HG02970 (cell line): Measurements from ENCODE around the gene ARNT2.

ENCODE experiments used
- ATAC-seq: cut with Tn5 transposase; IDR thresholded peaks from one replicate; pipeline ENCODE4 v1.9.1; 2021; ENCODE audit warnings: mild to moderate bottlenecking, moderate library complexity, moderate number of reproducible peaks; ENCODE audit not compliant: unreplicated experiment, low FRiP score

ARNT2 gene

DNA sequence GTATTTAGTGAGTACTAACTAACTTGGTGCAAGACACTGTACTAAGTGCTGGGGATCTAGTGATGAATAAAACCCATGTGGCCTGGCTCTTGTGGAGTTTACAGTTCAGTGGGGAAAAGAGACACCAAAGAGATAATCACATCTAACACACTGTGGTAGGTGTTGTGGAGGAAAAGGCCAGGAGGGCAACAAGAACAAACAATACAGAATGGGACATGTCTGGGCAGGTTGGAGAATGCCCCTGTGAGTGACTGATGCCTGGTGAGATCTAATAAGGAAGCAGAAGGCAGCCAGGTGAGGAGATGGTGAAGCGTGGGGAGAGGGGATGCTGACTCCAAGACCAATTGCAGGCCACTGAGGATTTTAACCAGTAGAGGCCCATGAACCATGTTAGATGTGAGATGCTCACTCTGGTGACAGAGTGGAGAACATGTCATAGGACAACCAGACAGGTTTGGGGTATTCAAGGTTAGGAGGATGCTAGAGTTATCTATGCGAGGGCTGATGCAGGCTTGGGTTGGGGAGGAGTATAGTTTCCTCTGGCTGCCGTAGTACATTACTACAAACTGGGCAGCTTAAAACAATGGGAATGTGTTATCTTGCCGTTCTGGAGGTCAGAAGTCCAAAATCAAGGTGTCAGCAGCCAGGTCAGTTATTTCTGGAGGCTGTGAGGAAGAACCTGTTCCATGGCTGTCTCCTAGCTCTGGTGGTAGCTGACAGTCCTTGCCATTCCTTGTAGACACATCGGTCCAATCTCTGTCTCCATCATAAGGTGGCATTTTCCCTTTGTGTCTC, 81.4 kb downstream of the ARNT2 start:
- no peak for ATAC-seq

DNA sequence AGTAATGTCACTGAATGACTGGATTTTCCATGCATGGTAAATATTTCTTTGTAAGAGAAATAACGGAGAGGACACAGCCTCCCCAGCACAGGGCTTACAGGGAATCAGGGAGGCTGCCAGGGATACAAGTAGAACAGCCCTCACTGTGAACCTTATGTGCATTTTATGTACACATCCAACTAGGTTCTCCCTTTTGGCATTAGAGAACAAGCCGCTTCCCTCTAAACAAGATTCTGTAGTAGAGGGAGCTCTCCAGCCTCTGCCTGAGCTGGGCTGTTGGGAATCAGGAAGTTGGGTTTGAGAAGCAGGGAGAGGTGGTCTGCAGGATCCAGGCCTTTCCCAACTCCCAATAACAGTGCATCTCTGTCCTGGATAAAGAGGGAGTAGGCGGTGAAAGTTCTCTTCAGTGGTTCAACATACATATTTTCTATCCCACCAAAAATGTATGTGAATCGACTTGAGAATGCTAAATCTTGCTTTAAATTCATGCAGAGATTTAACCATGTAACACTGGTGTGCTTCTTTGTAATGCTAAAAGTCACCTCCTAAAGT, 83.7 kb downstream of the ARNT2 start:
- no peak for ATAC-seq

DNA sequence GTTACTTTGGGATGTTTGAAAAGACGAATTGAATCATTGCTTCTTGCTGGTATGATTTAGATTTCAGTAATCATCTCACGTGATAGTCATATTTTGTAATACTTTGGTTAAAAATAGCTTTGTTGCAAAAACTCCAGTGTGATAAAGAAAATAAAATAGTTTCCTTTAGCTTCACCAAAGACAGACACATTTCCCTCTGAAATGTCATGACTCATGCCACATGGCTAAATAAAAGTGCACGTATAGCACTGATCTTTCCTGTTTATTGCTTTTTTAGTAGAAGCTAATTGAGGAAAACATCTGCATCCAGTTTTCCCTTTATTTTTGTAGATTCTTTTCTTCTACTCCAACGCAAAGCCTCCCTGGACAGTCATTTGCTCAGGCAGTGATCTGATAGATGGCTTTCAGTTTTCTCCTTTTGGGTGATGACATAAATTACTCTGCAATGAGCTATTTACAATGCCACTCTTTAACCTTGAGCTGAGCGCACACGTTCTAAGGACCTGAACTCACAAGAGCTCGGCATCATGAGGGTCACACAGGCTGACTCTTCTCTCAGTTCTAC, 84.9 kb downstream of the ARNT2 start:
- no peak for ATAC-seq

- no peak for ATAC-seq
Measured at GRCh38 chr15:80490431-80490990, 86.3 kb downstream of the ARNT2 start.

DNA sequence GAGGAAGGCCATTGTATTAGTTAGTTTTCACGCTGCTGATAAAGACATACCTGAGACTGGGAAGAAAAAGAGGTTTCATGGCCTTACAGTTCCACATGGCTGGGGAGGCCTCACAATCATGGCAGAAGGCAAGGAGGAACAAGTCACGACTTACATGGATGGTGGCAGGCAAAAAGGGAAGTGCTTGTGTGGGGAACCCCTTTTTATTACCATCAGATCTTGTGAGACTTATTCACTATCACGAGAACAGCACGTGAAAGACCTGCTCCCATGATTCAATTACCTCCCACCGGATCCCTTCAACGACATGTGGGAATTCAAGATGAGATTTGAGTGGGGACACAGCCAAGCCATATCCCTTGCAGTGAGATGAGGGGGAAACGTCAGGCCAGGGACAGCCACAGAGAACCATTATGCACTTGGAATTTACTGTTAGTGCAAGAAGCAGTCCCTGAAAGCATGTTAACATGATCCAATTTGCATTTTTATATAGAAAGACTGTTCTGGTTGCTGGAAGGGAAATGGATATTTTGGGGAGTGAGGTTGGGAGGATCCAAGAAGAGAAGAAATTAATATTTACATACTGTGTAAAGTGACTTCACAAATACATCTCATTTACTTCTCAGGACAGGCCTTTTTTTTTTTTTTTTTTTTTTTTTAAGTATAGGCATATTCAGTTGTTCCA, 87.1 kb downstream of the ARNT2 start:
- ATAC-seq = no peak

- ATAC-seq = no peak
Measured at GRCh38 chr15:80492409-80492808, 88.2 kb downstream of the ARNT2 start.

GRCh38 chr15:80492874-80493273, 88.7 kb downstream of the ARNT2 start:
- ATAC-seq = no peak

DNA sequence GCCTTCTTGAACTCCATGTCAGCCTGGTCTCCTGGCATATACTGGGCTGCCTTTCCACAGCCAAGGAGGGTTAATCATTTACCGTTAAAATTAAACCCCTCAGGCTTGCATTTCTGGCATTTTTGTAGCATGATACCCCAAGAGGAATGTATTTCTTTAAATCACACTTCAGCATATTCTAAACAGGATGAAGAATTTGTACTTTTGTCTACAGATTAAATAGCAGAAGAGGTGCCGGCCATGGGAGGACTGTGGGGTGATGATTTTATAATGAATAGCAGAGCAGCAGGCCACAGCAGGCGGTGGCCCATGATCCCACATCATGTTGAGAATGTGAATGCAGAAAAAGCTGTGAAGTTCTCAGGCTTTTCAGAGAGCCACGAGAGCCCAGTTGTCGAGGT, 90.2 kb downstream of the ARNT2 start:
- no peak for ATAC-seq

DNA sequence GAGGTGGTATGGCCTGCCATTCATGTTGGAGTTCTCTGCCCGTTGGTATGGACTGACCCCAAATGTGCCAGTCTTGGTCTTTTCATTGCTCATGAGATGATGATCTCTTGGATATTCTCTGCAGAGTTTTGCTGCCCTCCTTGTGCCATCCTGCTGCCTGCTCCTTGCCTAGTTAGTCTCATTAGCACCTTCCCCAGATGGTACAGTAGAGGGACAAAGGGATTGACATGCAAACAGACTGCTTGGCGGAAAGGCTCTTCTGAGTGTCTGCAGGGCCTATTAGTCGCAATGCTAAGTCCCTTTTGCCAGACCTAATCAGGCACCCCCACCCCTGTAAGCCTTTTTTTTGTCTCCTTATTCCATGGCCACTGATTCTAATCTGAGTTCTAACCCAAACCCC, 90.6 kb downstream of the ARNT2 start:
- no peak for ATAC-seq

DNA sequence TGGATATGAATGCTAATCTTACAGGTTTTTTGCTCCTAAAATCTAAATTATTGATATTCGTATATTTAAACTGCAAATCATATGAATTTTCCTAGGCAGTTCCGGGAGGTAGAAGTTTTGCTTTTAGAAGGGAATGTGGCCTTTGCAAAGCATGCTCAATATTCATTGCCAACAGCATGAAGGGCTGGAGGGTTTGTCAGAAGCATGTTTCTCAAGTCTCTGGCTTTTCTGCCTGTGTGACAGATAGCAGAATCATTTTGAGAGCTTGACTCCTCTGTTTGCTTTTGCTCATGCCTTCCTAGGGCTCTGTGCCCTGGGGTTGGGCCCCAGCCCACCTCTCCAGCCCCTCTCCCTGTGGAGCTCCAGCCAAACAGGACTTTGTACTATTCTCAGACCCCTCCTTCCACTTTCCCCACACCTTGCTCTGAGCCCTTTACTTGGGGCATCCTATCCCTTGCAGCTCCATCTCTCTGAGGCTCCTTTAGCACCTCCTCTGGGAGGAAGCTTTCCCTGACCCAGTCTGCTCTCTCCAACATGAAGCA, 91.3 kb downstream of the ARNT2 start:
- no peak for ATAC-seq

GRCh38 chr15:80496096-80496495, 91.9 kb downstream of the ARNT2 start:
- no peak for ATAC-seq

- no peak for ATAC-seq
Measured at GRCh38 chr15:80497221-80497620, 93.0 kb downstream of the ARNT2 start.

DNA sequence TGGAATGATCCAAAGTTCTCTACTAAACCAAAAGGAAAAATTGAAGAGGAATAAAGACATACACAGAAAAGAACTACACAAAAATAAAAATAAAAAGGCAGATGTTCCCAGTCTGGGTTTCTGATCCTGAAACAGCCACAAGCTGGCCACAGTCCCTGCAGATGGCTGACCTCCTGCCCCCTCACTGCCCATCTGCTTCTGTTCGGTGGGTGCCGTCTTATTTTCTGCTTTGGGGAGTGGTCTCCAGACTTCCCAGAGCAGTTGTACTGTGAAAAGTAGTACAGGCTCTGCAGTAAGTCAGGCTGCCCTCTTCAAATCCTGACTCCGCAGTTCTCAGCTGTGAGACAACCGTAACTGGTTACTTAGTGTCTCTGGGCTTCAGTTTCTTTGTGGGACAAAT, 94.5 kb downstream of the ARNT2 start:
- no peak for ATAC-seq

DNA sequence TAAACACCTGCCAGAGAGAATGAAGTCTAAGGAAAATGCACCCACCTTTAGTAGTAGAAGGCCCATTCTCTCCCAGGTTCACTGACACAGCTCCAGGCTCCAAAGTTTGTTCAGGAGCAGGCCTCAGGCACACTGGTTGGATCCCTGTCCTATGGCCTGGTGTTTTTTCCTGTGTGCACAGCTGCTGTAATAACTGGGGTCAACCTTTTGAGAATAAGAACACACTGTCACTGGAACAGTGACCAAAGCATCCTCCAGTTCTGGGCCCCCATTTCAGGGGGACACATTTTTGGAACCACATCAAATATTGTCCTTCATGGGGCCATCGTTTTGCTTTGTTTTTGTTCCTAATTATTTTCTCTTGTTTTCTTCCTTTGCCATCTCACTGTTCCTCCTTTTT, 95.8 kb downstream of the ARNT2 start:
- no peak for ATAC-seq

- ATAC-seq = no peak
Measured at GRCh38 chr15:80501476-80501875, 97.3 kb downstream of the ARNT2 start.

- ATAC-seq = no peak
Measured at GRCh38 chr15:80502782-80503181, 98.6 kb downstream of the ARNT2 start.

DNA sequence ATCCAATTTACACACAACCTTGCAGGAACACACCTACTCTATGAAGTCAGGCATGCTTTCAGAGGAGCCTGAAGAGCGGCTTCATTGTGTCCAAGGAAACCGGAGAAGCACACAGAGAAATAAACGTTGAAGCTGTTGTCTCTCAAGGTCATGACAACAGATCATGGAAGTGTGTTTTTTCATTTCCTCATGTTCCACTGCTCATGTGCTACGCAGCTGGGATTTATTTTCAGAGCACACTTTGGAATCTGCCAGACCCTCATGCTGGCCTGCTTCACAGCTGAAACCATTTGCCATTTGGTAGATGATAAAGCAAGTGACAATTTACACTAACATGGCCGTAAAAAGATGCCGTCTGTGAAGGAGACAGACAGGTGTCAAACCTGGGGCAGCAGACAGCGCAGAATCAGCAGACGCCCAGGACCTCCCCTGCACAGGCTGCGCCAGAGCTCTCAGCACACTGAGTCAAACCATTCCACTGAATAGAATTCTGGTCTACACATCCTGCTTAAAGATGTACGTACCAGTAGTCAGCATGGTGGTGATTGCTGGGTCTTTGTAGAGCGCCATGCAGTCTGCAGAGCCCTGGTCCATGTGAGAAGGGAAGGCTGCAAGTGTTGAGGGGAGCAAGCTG, 99.3 kb downstream of the ARNT2 start:
- ATAC-seq = no peak

DNA sequence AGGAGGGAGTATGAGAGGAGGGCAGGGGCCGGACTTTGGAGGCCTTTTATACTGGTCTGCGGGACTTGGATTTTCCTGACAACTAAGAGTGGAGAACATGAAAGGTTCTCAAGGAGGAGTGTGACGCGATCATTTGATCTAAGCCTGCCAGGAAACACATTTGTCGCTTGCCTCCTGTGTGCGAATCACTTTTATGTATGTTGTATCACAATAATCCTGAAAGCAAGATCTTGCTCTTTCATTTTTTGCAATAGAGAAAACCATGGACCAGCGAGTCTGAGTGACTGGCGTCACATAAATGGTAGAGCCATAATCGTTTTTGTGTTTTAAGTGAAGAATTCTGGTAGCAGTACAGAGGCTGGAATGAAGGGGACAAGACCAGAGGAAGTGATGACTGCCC, 100.7 kb downstream of the ARNT2 start:
- no peak for ATAC-seq

GRCh38 chr15:80506286-80506893, 102.2 kb downstream of the ARNT2 start:
- ATAC-seq = no peak

DNA sequence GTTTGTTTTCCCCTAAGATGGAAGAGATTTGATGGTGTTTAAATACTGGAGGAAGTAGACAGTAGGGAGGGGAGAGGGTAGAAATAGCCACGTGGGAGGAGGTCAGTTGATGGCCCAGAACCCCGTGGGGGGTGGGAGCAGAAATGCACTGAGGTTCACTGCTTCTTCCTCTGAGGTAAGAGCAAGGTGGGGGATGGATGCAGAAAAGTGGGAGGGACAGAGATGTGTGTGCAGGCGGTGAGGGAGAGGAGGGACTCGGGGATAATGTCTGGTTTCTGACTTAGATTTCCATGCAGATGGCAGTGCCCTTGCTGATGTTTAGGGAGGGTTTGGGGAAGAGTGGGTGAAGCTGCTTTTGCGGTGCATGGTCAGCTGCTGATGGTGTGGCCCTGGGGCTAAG, 102.9 kb downstream of the ARNT2 start:
- no peak for ATAC-seq
